Urothelium cell line (cell line): ENCODE results near the gene NEUROD6.

ENCODE experiments used
- DNase-seq: peaks from one replicate; pipeline ENCODE4 v3.0.0; 2011; ENCODE audit warnings: low spot score, mixed read lengths
- FAIRE-seq: peaks from 2 replicates; lab custom pipeline; 2011; peaks lifted over from hg19 to GRCh38; lab: Jason Lieb, UNC

Gene NEUROD6

GRCh38 chr7:31335161-31335856, 5.2 kb downstream of the NEUROD6 start:
- FAIRE-seq (no peak), DNase-seq (no peak)

- DNase-seq (no peak), FAIRE-seq (peak; percentile 17)
Observed at GRCh38 chr7:31333291-31333690, 7.2 kb downstream of the NEUROD6 start.

GRCh38 chr7:31327071-31327470, 13.5 kb downstream of the NEUROD6 start:
- FAIRE-seq (peak; percentile 97), DNase-seq (peak; percentile 87)

- DNase-seq (no peak), FAIRE-seq (peak; percentile 13)
Observed at GRCh38 chr7:31326416-31326815, 14.1 kb downstream of the NEUROD6 start.

GRCh38 chr7:31323101-31323500, 17.4 kb downstream of the NEUROD6 start:
- no peak for FAIRE-seq
- DNase-seq = no peak

GRCh38 chr7:31320675-31321074, 19.9 kb downstream of the NEUROD6 start:
- FAIRE-seq = no peak
- no peak for DNase-seq

GRCh38 chr7:31318313-31318712, 22.2 kb downstream of the NEUROD6 start:
- FAIRE-seq = no peak

GRCh38 chr7:31316876-31317275, 23.6 kb downstream of the NEUROD6 start:
- FAIRE-seq (no peak), DNase-seq (no peak)

More at GRCh38 chr7:31318313-31318712, 22.2 kb downstream of the NEUROD6 start:
- DNase-seq = no peak

- FAIRE-seq = no peak
- DNase-seq = no peak
Observed at GRCh38 chr7:31315758-31316157, 24.8 kb downstream of the NEUROD6 start.

- DNase-seq (no peak), FAIRE-seq (peak; percentile 52)
Observed at GRCh38 chr7:31314781-31315180, 25.7 kb downstream of the NEUROD6 start.

GRCh38 chr7:31312889-31313288, 27.6 kb downstream of the NEUROD6 start:
- DNase-seq (no peak), FAIRE-seq (no peak)

GRCh38 chr7:31311552-31311951, 29.0 kb downstream of the NEUROD6 start:
- no peak for DNase-seq
- peak; percentile 23 for FAIRE-seq

- FAIRE-seq (no peak), DNase-seq (no peak)
Observed at GRCh38 chr7:31310321-31310935, 30.1 kb downstream of the NEUROD6 start.

GRCh38 chr7:31309407-31309806, 31.1 kb downstream of the NEUROD6 start:
- no peak for FAIRE-seq

GRCh38 chr7:31308652-31309051, 31.9 kb downstream of the NEUROD6 start:
- FAIRE-seq = peak; percentile 17

More at GRCh38 chr7:31309407-31309806, 31.1 kb downstream of the NEUROD6 start:
- no peak for DNase-seq

GRCh38 chr7:31307972-31308371, 32.6 kb downstream of the NEUROD6 start:
- FAIRE-seq (no peak), DNase-seq (no peak)

More at GRCh38 chr7:31308652-31309051, 31.9 kb downstream of the NEUROD6 start:
- no peak for DNase-seq

GRCh38 chr7:31305260-31305659, 35.3 kb downstream of the NEUROD6 start:
- FAIRE-seq = no peak

GRCh38 chr7:31304446-31304845, 36.1 kb downstream of the NEUROD6 start:
- FAIRE-seq (no peak), DNase-seq (no peak)

More at GRCh38 chr7:31305260-31305659, 35.3 kb downstream of the NEUROD6 start:
- no peak for DNase-seq

GRCh38 chr7:31302356-31302755, 38.2 kb downstream of the NEUROD6 start:
- FAIRE-seq (no peak), DNase-seq (no peak)

GRCh38 chr7:31299336-31299735, 41.2 kb downstream of the NEUROD6 start:
- no peak for DNase-seq
- no peak for FAIRE-seq

- DNase-seq (no peak), FAIRE-seq (no peak)
Observed at GRCh38 chr7:31290601-31291000, 49.9 kb downstream of the NEUROD6 start.
